SK-MEL-5 (cell line): ENCODE data around the gene CCDC33. TPM values are rescaled to one million over a fixed set of nuclear protein-coding genes. Genes with fewer than 3 reads are reported as not detected.
A peak's percentile ranks its signal among the peaks of the same experiment; 100 is the strongest.

Experiments
- DNase-seq: peaks from one replicate; pipeline ENCODE4 v3.0.0-alpha.2; 2016; ENCODE audit warnings: low read depth, low spot score
- in situ Hi-C: cut with HindIII; loops from 2 replicates; pipeline ENCODE4 v1.10.0; 2016; ENCODE audit warnings: low sequenced_read_pairs, high pct_unique_total_duplicates, low pct_unique_long_range_greater_than_20kb
- total RNA-seq: library from RNA; depleted of rRNA; stranded (reverse); fragments of >200 nt; shearing (Covaris generic); gene quantifications from 2 replicates; pipeline ENCODE4 v1.2.3, GENCODE V29; 2014

CCDC33 gene
- total RNA-seq, 1 experiment from 2014 or later: not detected

DNA sequence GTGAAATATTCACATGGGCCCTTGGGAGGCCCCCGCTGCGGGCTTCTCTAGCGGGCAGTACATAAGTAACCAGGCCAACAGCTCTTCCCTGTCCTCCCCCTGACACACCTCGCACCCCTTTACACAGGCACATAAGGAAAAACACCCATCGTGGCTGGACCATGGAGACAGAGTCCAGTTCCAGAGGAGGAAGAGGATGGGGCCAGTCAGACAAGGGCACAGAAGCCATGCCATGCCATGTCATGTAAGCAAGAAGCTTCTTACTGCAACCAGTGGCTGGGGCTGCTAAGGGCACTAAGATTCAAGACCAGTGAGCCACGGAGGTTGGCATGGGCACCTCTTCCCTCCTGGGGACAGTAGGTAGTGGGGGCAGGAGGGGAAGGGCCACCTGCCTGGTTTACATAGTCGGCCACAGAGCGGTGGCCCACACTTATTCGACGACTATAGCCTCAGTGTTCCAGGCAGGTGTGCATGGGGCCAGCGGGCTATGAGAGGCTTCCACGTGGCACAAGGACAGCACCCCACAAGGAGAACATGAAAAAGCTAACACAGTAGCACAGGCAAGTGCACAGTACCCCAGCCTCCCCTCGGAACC lies 137.0 kb downstream of the CCDC33 start:
- in situ Hi-C loops: no loop called here
- no peak for DNase-seq

DNA sequence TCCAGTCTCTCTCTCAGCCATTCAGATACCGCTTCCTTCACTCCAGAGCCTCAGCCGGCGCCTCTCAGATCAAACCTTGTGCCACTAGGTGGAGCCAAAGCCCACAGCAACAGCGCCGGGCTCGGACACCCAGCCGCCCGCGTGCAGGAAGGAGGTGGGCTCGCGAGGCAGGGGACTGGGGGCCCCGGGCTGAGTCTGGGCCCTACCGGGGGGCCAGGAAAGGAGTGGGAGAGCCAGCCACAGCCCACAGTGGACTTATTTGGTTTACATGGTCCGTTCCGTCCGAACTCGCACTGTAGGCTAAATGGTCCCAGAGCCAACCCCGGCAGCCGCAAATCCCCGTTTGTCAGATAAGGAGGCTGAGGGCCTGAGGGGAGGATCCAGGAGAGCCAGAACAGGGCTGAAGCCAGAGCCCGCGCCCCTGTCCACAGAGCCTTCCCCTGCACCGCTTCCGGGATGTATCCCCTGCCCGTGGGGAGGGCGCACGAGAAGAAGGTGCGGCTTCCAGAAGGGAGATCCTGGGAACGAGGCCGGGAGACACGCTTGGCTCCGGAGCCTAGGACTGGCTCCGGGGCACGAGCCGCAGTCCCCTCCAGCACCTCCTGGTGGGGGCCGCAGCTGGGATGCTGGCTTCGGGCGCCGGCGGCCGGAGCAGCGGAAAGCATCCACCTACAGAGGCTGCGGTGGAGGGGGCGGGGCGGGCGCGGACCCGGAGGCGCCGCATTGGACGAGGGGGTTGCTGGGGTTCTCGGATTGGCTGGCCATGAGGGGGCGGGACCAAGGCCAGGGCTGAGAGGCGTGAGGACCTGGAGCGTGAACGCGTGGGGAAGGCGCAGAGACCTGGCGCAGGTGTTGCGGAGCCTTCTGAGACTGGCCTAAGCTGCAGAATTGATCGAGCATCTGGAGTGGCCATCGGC lies 137.9 kb downstream of the CCDC33 start:
- in situ Hi-C loops: no loop called here
- peak; percentile 91 for DNase-seq

DNA sequence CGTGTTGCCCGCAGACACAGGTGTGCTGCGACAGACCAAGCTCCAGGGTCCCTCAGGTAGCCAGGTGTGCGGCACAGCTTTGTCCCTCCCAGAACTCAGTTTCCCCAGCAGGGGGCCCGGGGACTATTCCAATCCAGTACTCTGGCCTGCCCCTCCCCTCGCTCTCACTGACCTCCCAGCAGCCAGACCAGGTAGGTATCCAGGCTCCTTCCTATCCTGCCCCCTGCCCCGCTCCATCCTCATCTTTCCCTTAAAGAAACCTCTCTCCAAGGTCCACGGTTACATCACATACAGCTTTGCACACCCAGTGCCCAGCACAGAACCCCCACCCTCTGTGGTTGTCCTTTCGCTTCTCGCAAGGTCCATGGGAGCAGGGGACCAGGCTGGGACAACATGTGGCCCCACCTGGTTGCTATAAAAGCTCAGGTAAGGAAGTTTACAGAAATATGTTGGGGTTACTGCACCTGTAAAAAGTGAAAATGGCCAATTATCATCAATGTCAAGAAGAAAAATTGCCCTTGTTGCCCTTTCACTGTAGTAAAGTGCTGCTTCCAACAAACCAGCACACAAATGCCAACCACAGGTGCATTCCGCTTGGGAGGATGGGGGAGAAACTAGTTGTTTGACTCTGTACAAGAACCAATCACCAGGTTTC lies 138.6 kb downstream of the CCDC33 start:
- in situ Hi-C loops: no loop called here
- DNase-seq: no peak

- in situ Hi-C loops: no loop called here
- peak; percentile 88 for DNase-seq
Observed at GRCh38 chr15:74375303-74375693, 139.2 kb downstream of the CCDC33 start.

- no peak for DNase-seq
- in situ Hi-C loops: no loop called here
Observed at GRCh38 chr15:74376226-74376625, 140.1 kb downstream of the CCDC33 start.

- in situ Hi-C loops: no loop called here
- no peak for DNase-seq
Observed at GRCh38 chr15:74376825-74377581, 140.9 kb downstream of the CCDC33 start.

DNA sequence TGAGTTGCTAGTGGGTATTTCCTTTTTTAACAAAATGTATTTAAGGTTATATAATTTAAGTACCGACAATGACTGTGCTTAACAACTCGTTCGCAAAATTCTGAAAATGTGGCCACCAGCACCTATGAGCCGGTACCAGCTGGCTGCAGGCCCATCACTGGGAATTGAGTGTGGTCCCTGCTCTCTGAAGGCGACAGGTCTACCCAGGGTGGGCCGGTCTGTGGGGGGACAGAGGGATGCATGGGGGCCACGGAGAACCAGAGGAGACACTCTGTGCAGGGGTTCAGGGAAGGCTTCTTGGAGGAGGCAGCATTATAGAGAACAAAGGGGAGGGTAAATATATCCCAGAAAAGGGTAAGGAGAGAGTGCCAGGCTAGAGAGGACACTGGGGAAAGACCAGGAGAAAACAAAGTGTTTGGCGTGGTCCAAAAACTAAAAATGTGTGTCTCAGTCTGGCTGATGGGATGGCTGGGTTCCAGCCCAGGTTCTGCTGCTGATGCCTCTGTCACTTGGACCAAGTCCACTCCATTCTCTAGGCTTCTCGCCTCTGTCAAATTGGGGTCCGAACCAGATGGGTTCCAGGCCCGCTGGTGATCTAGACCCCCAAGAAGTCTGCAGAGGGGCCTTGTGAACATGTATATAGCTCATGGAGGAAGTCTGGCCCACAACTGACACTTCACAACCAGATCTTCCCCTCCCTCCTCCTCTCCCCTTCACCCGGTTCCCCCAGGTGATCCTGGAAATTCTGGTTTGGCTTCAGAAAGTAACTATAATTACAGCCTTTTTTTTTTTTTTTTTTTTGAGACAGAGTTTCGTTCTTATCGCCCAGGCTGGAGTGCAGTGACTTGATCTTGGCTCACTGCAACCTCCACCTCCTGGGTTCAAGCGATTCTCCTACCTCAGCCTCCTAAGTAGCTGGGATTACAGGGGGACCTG lies 142.0 kb downstream of the CCDC33 start:
- in situ Hi-C loops: no loop called here

DNA sequence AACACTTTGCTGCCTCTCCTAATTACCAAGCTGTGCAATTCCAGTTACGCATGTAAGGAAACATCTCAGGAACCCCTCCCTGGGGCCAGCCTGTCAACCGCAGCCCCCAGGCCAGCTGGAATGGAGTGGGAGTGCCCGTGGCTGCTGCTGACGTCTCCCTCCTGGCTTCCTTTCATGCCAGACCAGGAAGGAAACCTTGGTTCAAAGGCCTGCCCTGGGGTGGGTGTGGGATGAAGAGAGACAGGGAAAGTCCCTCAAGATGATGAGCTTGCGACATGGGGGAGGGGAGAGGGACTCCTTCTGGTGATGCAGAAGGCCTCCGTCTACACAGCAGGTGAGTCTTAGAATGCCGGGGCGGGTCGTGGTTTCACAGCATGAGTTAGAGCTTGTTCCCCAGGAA lies 142.7 kb downstream of the CCDC33 start:
- in situ Hi-C loops: no loop called here
- no peak for DNase-seq

More for the DNA sequence above, 142.0 kb downstream of the CCDC33 start:
- no peak for DNase-seq

DNA sequence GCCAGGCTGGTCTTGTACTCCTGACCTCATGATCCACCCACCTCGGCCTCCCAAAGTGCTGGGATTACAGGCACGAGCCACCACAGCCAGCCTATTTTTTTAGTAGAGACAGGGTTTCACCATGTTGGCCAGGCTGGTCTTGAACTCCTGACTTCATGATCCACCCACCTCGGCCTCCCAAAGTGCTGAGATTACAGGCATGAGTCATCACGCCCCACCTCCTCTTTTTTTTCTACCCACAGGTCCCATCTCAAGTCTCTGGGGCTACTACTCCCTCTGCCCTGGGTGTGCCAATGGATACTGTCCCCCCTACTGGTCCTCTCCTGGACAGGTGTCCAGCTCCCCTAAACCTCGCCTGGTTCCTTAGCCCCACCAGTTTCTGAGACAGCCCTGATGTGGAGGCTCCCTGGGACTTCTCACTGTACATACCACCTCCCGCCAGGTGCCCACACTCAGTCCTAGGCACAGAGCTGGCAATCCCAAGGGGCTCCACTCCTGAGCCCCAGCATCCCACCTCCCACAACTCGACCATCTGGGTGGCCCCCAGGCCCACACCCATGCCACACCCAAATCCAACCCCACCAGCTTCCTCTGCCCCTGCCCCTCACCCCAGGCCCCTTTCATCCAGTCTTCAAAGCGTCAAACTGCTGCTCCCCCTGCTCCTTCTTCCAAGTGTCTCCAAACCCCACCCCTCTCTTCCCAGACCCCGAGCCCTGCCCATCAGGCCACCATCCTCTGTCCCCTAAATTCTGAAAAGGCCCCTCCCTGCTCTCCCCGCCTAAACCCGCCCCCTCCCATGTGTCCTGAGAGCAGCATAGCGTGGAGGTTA lies 144.4 kb downstream of the CCDC33 start:
- in situ Hi-C loops: no loop called here
- no peak for DNase-seq

GRCh38 chr15:74381190-74381453 lies 145.0 kb downstream of the CCDC33 start:
- DNase-seq: no peak
- in situ Hi-C loops: no loop called here

- no peak for DNase-seq
- in situ Hi-C loops: no loop called here
Observed at GRCh38 chr15:74381481-74381880, 145.4 kb downstream of the CCDC33 start.

DNA sequence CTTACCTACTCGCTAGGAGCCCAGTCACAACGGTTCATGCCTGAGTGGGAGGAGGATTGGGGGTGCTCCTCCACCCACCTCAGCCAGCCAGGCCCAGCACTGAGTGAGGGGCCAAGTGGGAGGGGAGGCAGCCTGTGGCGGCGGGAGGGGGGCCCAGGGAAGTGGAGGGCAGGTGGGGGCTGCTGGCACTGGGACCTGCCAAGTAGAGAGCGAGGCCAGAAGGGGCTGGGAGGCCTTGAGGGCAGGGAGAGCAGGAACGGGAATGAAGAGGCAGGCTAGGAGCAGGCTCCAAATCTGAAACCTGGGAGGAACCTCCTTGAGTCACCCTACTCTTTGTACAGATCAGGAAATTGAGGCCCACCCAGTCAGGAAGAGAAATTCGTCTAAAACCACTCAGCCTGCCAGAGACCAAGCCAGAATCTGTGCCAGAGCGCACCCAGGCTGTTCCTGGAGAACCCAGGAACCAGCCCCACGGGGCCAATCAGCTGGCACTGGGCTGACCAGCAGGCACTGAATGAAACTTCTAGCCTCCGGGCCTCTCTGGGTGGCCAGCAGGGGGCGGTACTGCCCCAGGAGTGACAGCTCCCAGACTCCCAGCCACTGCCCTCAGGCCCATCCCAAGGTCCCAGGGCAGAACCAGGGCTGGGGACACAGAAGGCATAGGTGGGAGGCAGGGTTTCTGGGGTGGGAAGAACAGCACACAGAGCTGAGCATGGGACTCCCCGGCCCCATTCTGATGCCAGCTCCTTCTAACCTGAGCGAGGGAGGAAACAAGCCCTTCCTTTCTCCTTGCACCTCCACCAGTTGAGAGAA lies 146.1 kb downstream of the CCDC33 start:
- peak; percentile 88 for DNase-seq
- in situ Hi-C loops: no loop called here

- in situ Hi-C loops: no loop called here
Observed at GRCh38 chr15:74383286-74383685, 147.2 kb downstream of the CCDC33 start.

GRCh38 chr15:74383695-74384565 lies 147.8 kb downstream of the CCDC33 start:
- in situ Hi-C loops: no loop called here
- DNase-seq: no peak

More at GRCh38 chr15:74383286-74383685, 147.2 kb downstream of the CCDC33 start:
- DNase-seq: no peak

DNA sequence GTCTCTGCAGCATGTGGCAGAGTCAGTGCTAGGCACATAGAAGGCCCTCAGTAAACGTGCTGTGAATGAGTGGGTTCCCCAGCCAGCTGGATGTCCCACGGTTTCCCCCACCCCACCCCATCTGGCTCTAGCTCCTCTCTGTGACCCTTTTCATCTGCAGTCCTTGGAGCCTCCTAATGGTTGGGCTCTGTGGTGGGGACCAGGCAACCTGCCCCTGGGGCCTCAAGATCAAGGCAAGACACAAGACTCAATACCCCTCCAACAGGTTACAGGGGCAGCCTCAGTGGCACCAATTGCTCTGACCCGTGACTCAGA lies 148.4 kb downstream of the CCDC33 start:
- in situ Hi-C loops: no loop called here
- DNase-seq: no peak
